ENCODE measurements around the gene FAR2.
"Not testable (repeated sequence)": the region's sequence is repeated elsewhere in the genome, so short reads cannot be mapped to it uniquely, and the experiment has no call there.

FAR2 gene

DNA sequence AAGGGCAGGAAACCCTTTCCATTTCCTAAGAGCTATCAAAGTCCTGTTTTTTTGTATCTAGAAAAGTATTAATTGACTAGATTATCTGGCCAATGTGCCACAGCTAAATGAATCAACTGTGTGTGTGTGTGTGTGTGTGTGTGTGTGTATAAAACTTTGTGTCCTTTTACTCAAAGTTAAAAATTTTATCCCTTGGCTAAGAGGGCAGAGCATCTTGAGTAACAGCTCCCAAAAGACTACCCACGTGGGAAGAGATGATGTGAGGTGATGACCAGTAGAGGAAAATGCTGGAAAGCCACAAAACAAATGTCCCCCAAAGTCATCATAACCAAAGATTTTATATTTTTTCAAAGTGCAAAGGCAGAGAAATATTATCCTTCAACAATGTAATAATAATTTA, 90.3 kb downstream of the FAR2 start:
- DNase-seq = no peak

DNA sequence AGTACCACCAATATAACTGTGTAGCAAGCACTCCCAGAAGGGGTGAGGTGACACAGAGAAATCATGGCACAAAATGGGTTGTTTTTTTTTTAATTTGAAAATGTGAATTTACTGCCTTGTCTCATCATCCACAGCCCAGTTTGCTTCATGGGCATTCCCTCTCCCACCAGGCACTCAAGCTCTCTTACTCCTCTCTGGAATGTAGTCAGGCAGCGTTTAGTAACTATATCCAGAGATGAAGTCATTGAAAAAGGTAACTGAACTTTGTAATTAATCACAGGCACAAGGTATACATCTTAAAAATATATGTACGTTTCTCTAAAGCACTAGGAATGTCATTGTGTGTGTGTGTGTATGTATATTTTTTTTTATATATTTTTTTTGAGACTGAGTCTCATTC, 91.4 kb downstream of the FAR2 start:
- DNase-seq = no peak

DNA sequence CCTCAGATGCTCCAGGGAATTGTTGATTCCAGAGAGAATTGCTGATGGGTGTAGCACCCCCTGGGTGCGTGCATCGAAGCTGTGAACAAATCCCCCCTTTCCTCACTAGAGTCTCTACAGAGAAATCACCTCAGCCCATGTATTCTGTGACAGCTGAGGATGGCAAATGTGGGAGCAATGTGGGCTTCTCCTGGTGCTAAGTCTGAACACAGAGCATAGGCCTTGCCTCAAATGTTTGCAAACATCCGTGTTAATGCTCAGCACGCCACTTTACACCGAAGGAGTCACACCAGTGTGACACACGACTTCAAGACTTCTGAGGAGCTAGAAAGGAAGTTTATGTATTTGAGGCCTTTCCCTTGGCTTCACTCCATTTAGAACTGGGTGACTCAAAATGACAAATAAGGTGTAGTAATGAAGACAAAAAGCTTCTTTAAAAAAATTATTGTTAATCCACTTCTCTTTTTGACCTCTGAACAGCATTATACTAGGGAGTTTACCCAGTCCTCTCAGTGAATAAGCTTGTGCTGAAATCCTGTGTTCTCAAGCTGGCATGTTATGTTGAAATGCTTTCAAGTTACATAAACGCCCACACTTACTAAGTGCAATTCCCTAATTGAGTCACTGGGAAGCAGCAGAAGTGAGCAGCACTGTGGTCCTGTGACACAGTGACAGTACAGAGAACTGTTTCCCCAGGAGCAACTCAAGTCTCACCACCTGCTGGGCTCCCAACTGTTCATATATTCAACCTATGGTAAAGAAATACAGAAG, 92.9 kb downstream of the FAR2 start:
- peak; percentile 94 for DNase-seq

DNA sequence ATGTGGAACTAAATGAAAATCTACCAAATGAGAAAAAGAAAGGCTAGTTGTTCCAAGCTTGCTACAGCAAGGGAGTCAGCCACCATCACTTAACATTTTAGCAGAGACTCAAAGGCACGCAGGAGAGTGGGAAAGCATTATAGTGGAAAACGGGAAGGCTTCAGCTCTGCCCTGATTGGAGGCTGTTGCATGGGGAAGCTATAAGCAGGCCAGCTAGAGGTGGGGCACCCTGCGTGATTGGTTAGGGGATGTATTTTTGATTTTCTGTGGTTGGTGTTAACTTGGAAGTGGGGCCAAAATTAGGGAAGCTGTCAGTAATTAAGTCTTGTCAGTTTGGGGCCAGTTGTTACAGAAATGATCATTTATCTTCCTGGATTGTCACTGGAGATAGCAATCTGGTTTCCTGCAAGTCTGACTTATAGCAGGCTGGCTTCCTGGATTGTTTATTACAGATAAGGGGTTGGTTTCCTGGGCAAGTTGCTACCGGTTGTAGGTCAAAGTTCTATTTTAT, 93.9 kb downstream of the FAR2 start:
- DNase-seq = peak; percentile 98

DNA sequence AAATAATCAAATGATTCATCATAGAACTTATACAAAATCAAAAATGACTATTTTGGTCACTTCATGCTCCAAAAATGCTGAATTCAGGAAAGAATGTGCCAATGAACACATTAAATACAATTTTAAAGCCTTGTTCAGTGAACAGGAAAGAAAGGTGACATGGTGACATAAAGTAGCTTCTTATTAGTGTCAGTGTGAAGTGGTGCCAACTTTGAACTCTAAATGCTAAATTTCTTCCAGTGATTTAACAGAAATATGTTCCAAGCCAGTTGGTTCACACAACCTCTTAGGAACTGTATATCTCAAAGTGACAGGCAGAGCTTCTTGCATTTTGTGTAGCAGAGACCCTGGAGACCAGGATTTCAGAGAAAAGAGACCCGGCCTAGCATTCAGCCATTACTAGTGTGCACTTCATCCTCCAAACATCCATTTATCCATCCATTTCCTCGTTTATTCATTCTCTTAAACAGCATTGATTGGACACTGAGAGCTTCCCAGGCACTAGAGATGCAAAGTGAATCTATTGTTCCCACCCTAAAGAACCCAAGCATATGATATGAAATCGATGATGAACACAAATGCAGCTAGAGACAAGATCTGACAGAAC, 95.2 kb downstream of the FAR2 start:
- no peak for DNase-seq

DNA sequence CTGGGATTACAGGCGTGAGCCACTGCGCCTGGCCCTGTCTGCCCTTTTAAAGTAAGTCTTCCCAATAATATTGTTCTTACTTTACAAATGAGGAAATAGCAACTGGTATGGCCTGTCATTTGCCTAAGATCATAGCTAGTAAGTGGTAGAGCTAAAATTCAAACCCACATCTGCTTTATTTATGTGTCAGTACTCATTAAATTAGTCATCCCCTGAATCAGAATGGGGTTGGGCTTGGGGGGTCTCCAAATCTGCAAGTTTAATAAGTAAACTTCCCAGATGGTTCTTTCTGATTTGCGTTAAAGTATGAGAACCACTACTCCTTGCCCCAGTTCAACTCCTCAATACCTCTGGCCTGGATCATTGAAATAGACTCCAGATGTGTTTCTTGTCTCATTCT, 96.2 kb downstream of the FAR2 start:
- DNase-seq = no peak

DNA sequence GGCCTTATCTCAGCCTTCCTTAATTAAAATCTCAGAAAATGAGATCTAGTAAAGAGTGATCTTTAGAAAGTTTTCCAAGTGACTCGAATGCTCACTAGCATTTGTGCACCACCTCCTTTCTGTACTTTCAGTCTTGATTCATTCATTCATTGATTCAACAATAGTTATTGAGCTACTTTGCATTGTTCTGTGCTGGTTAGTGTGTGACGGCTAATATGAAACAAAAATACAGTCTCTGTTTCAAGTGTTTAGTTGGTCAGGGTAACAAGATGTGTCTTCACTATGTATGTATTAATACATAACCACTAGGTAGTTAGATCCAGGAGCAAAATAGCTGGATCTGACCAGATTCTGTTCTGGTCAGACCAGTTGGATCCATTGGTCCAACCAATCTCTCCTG, 100.9 kb downstream of the FAR2 start:
- no peak for DNase-seq

DNA sequence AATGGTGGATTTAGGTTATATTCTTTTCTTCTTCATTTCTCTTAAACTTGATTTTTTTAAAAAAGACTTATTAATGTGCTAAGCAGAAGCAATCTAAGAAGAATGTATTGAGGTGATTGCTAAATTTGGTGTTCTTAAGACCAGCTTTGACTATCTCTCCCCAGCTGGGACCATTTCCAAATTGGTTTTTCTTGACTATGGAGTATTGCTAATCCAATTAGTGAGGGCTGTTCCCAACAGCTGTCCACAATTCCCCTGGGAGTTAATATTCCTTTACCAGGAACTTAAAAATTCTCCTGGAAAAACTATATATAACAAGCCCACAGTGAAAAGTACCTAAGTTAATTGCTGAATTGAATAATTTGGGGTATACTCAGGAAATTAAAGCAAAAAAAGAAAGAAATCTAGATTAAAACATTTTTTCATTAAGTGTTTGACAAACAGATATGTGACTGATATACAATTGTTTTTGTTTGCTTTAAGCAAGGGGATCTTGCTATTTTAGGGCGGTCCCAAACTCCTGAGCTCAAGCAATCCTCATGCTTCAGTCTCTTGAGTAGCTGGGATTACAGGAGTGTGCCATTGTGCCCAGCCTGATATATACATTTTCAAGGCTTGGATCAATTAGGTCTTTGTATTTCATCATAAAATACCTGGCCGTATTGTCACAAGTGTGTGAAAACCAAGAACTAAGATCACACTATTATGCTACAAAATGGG, 105.0 kb downstream of the FAR2 start:
- DNase-seq = no peak

DNA sequence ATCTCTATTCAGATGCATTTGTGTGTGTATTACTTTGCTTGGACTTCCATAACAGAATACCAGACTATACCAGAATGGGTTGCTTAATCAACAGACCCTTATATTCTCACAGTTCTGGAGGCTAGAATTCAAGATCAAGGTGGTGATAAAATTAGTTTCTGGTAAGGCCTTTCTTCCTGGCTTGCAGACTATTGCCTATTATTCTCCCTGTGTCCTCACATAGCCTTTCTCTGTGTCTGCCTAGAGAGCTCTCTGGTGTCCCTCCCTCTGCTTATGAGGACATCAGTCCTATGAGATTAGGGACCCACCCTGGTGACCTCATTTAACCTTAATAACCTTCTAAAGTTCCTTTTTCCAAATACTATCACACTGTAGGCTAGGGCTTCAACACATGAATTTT, 106.0 kb downstream of the FAR2 start:
- peak; percentile 96 for DNase-seq

DNA sequence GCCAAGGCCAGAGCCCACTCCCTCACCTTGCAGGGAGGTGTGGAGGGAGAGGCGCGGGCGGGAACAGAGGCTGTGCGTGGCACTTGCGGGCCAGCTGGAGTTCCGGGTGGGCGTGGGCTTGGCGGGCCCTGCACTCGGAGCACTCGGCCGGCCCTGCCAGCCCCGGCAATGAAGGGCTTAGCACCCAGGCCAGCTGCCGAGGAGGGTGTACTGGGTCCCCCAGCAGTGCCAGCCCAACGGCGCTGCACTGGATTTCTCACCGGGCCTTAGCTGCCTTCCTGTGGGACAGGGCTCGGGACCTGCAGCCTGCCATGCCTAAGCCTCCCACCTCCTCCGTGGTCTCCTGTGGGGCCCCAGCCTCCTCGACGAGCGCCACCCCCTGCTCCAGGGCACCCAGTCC, 107.5 kb downstream of the FAR2 start:
- no peak for DNase-seq

DNA sequence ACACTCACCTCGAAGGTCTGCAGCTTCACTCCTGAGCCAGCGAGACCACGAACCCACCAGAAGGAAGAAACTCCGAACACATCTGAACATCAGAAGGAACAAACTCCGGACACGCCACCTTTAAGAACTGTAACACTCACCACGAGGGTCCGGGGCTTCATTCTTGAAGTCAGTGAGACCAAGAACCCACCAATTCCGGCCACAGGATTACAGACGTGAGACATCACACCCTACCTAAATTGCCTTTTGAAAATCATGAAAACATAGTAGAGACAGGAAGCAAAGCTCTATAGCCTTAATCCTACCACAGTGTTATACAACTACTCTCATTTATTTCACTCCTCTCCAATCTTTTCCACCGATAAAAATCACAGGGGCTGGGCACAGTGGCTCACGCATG, 108.6 kb downstream of the FAR2 start:
- not testable (repeated sequence) for DNase-seq

DNA sequence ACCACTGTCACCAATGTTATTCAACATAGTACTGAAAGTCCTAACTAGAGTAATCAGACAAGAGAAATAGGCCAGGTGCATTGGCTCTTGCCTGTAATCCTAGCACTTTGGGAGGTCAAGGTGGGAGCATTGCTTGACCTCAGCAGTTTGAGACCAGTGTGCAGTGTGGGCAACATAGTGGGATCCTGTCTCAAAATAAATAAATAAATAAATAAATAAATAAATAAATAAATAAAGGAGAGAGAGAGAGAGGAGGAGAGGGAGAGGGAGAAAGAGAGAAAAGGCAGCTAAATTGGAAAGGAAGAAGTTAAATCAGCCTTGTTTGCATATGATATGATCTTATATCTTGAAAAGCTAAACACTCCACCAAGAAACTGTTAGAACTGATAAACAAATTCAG, 115.3 kb downstream of the FAR2 start:
- no peak for DNase-seq

DNA sequence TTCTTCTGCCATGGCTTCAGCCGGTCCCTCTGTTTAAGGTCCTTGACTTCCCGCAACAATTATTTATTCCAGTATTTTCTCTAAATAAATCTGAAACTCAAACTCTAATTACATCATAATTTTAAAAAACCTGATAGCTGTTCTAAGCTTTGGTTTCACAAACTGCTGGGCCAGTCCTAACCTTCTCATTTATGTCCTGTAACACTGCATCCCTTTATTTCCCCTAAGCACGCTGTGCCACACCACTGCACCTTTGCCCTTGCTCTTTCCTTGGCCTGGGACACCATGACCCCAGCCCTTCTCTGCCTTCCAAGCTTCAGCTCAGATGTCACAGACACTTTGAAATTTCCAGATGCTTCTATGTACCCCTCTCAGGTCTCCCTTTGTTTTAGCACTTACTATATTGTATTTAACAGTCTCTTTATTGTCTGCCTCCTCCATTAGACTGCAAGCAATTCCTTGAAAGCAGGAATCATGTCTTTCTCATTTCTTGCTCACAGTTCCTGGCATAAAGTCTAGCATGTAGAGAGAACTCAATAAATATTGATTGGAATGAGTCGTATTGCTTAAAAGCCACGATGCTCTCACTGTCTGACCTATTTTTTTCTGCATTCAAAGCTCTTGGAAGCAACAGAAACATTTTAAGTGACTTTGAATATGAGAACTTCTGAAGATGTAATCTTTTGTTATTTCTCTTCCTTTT, 120.8 kb downstream of the FAR2 start:
- no peak for DNase-seq

DNA sequence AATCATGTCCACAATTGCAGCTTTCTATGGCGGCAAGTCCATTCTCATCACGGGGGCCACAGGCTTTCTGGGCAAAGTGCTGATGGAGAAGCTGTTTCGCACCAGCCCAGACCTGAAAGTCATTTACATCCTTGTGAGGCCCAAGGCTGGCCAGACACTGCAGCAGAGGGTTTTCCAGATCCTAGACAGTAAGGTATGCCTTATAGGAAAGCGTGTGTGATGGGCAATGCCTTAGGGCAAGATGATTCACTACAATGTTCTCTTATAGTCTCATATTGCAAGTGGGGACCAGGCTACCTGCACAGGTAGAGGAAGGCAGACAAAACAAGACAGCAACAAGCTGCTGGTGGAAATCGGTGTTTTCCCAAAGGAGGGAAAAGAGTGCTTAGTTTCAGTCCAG, 121.4 kb downstream of the FAR2 start:
- no peak for DNase-seq

DNA sequence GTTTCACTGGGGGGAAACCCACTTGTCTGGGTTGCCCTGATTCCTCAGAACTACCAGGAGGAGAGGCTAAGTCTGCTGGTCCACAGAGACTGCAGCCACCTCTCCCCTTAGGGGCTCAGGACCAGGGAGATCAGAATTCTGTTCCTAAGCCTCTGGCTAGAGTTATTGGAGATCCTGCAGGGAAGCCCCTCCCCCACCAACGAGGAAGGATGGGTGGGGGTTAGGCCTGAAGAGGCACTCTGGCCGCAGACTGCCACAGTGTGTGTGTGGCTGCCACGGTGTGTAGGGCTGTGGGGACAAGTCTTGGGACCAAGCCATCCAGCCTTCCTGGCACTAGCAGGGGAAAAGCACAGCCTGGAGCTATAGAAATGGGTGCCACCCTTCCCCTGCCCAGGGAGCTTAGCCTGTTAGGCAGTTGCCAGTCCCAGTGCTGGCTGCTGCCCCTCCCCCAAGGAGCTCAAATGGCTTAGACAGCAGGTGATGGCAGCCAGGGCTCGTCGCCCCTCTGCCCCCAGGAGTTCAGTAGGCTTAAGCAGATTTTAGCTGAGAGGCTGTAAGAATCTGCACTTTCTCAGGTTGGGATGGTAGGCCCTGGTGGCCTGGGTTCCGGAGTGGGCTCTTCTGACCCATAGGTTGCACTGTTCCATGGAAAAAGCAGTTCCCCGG, 124.2 kb downstream of the FAR2 start:
- no peak for DNase-seq

DNA sequence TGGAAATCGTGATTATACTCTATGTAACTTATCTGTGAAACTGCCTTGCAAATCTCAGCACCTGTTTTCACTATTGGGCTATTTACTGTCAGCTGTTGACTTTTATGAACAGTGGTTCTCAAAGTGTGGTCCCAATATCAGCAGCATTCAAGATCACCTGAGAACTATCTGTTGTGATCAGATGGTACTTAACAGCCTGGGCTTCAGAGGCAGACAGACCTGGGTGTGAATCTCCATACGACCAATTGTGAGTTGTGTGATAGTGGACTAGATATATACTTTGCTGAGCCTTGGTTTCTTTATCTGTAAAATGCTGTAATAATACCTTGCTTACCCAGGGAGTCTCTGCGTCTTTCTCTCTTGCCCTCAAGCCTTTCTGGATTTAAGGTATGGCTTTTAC, 126.8 kb downstream of the FAR2 start:
- no peak for DNase-seq

DNA sequence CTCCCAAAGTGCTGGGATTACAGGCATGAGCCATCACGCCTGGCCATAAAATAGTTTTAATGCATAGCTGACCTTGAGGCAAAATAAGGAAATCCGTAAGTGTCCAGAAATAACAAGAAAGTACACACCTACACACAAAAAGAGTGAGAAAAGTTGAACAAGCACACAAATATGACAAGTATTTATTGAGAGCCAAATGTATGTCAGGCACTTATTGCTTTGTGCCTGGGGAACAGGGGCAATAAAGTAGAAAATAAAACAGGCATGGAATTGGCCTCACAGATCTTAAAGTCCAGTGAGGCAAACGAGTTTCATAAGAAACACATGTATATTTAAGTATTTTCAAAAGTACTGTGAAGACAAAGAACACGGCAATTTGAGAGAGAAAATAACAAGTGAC, 128.2 kb downstream of the FAR2 start:
- no peak for DNase-seq

DNA sequence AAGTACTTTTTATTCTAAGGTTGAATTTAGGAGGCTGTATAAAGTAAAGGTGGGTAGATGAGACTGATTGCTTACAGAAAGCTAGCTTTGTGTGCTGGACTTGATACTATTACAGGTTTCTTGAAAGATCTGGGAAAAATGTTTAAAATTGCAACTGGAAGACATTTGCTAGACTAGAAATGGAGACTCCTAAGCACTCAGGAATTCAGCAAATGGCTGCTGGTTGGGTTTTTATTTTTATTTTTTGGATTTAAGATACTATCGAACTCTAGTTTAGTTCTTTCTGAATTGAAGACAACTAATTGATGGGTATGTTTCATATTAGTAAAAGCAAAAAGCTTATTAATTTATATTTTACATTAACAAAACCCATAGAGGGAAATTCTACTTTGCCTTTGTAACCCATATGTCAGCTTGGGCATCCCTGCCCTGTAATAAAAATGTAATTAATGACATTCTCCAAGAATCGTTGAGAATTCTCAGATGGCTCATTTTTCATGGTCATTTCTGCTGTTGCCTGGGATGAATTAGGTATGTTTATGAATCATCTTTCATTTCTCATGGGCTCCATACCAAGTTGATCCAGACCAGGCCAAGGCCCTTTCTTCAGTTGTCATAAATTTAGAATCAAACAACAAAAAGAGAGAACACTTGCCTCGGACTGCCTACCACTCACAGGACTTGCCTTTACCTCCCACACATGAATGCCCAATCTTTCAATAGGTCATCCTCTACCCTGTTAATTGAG, 129.8 kb downstream of the FAR2 start:
- DNase-seq = no peak

DNA sequence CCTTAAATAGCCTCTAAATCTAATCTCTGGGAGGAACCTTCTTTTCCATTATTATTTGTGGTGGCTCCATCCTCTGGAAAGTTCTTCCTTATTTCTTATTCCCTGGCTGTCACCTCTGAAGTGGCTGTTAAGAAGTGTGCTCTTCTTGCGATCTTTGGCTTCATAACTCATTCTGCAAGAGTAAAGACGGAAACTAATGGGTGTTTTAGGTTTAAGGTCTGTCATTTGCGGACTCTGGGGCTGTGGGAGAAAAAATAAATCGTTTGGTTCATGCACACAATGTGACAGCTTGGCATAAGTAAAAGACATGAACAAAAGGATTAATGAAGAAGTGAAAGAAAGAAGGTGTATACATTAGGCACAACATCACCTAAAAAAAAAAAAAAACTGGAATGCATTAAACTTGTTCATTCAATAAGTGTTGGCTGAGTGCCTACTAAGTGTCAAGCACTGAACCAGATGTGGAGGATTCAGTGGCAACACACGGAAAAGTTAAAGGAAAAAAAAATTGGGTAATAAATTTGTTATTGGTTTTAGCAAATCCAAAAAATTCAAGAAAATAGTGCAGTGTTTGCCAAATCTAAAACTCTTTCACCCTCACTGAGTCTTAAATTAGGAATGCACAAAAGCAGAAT, 132.4 kb downstream of the FAR2 start:
- DNase-seq = no peak

DNA sequence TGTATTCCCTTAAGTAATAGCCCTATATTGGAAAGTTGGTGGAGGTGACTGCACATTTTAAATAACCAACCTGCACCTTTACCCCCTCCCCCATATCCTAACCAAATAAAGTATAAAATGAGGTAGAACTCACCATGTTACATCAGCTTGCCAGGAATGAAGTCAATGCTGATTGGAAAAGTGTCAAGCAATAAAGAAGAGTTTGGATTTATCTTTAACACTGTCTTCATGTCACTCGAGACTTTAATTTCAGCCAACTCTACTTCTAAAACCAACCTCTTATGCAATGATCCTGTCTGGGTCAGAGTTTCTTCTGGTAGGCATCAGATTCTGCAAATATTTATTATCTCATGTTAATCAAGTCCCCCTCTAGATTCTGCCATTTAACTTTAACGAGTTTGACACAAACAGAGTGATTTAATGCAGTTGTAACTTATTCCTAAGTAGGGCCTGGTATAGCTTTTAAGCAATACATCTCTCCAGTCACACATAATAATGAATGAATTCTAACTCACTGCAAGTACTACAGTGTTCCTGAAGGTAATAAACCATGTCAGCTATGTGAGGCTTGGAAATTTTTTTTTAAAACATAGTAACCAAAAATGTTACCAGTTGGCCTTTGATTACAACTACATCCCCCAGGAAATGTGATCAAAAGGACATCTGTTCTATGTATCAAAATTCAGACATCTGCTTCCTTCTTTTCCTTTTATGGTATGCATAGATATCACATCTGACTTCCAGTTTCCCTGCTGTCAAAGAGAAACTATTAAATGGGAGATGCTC, 133.1 kb downstream of the FAR2 start:
- DNase-seq = peak; percentile 71

All from GF-D8 (cell line).